Renal cortex interstitium (tissue), 11 donors: ENCODE results near the gene DYNLT1. TPM values are rescaled to one million over a fixed set of nuclear protein-coding genes. Genes with fewer than 3 reads are reported as not detected.
A peak's percentile ranks its signal among the peaks of the same experiment; 100 is the strongest.
"Not testable (repeated sequence)": the region's sequence is repeated elsewhere in the genome, so short reads cannot be mapped to it uniquely, and the experiment has no call there.

Experiments used
- DNase-seq, 11 donors: peaks; one replicate each; pipeline ENCODE4 v3.0.0-alpha.2; 2013; ENCODE audit warnings: low read depth in 9 of 11, low spot score in 4 of 11; ENCODE audit errors: extremely low read depth in 1 of 11
- polyA plus RNA-seq, 3 donors: library from polyadenylated mRNA; unstranded; fragments of 120-200 nt; gene quantifications; one replicate each; pipeline ENCODE4 v1.2.1, GENCODE V29; 2013; ENCODE audit not compliant: insufficient read length in 3 of 3

Gene DYNLT1
- polyA plus RNA-seq, 3 donors, result 154 to 186 (median 170) TPM

DNA sequence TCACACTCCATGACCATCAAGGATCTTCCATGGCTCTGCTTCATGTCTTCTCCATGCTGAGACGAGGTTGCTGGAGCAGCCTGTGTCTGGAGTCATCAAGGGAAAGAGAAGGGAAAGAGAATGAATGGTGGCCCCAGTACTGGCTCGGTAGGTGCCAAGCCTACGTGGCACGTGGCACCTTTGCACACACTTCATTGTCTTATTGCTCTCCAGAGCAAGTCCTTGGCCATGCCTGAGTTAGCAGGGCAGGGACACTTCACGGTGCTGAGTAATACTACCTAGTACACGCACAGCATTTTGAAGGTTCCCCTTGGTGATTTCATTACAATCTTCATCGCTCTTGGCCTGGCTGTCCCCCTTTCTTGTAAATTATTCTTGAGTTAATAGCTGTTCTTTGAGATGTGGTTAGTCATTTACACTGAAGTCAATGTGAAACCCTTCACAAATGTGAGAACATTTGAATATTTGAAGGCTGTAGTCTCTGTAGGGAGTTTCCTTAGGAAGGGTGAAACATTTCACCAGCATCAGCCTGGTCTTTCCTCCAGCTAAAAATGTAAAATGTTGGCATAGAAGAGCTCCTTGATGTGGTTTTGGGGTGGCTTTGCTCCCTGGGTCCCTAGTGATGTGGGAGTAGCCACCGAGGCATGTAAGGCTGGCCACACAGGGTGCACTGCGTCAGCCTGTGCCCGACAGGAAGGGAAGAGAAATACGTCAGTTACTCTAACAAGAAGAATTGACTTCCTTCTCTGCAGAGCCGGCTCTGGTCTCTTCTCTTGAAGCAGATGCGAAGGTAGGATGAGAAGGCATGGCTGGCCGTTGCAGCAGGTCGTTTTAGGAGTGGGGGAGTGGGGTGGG lies 5.0 kb upstream of the DYNLT1 start, which contains the start of gene SYTL3:
Gene SYTL3 (plus strand): TSS at position 766 of the 855 bp plus-strand sequence. CDS start 13,215 bp downstream, outside the sequence.
- DNase-seq, result no peak

DNA sequence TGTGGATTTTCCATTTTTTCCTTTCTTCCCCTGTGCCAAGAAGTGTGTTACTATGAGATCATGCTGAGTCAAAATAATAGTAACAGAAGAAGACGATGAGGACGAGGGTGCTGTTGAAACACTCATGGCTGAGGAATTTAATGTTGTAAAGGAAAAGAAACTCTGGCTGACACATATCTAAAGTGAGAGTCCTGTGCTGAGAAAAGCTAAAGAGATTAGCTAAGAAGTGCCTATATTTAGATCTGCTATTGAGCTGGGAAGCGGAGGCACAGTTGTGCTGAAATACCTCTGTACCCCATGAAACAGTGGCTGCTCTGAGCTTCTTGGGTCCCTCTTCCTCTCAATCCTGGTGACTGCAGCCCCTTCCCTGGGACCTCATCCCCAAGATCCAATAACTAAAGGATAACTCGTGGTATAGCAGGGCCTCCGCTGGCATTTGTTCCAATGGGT lies 4.2 kb upstream of the DYNLT1 start:
- no peak for DNase-seq

DNA sequence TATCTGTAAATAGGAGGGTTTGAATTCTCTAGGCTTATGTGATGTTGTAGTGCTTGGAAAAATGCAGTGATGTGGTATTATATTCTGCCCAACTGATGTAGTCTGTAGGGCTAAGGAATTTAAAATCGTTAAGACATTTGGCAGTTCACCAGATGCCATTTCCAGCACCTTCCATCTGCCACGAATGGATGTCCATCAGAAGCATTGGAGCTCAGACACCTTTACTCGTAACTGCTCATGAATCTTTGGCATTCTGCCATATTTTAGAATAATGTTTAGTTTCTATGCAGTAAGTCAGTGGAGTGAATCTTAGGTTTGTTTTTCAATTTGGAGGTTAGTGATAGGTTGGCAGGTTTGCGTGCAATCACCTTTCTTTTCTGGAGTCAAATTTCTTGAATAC lies 3.0 kb upstream of the DYNLT1 start:
- DNase-seq, result no peak

DNA sequence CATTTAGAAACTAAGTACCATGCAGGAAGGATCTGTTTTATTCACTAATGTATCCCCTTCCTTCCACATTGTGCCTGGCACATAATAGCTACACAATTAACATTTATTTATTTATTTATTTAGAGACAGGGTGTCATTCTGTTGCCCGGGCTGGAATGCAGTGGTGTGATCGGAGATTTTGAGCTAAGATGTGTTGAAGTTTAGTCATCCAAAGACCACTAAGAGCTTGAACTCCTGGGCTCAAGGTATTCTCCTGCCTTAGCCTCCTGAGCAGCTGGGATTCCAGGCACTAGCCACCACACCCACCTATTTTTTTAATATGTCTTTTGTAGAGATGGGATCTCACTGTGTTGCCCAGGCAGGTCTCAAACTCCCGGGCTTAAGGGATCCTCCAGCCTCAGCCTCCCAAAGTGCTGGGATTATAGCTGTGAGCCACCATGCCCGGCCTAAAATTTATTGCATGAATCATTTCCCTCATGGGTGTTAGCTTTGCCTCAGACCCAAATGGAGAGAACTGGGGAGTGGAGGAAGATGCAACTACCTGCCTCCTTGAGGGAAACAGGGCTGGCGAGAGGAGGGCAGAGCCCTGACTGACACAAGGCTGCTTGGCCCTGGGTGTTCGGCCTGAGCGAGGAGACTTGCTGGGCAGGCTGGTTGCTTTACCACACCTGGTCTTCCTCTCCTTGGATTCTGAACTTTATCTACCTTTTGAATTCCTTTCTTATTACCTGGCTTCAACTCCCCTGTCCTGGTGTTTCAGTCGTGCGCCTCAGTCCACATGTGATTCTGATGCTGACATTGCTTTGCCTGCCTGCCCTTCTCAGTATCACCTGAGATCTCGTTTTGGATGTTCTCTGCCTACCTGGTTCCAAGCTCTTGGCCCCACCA lies 1.7 kb upstream of the DYNLT1 start:
- no peak for DNase-seq

DNA sequence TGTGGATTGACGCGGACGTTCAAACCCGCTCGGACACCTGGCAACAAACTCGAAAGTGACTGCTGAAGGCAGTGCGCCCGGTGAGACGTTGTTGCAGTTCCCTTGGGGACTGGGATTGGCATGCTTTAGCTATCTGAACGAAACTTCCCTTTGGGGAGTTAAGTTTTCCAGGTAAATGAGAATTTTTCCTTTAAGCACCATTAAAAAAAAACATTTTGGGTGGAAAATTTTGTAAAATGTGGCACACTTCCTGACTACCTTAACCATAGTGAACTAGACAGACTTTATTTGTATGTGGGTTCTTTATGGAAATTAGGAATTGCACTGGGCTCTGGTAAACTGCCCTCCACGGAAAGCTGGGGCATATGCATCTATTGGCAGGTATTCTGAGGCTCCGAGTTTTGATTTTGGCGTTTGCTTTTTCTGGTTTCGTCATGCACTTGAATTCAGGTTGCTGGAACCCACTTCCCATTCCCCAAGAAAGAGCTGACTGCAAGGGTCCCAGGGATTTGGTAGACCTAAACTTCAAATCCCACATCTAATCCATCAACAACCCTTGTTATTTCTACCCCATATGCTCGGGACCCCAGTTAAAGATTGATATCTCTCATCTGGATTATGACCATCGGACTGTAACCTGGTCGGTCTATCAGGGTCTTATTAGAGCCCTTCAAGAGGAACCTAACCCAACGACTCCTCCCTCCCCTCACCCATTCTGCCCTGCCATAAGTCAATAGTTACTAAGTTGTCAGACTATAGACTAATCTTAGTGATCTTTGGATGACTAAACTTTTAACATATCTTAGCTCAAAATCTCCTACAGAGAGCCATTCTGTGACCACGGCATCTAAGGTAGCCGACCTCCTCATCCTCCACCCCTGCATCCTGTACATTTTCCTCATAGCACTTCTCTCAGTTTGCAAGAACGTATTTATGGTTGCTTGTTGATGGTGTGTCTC lies 800 bp upstream of the DYNLT1 start:
- no peak for DNase-seq

DNA sequence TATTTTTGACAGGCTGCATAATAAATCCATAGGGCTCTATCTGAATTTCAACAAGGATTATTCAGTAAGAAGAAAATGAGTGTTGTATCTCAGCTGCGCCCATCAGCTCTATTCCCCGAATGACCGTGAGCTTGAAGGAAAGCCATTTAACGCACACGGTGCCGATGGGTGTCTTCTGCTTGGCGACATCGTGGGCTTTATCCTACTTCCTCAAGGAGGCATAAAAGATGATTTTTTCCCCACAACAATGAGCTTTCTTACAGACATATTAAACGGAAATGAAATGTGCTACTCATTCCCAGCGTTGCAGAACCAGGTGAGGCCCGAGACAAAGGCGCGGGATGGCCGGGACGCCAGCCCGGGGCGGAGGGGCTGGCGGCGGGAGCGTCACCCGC lies 710 bp downstream of the DYNLT1 start:
- no peak for DNase-seq

DNA sequence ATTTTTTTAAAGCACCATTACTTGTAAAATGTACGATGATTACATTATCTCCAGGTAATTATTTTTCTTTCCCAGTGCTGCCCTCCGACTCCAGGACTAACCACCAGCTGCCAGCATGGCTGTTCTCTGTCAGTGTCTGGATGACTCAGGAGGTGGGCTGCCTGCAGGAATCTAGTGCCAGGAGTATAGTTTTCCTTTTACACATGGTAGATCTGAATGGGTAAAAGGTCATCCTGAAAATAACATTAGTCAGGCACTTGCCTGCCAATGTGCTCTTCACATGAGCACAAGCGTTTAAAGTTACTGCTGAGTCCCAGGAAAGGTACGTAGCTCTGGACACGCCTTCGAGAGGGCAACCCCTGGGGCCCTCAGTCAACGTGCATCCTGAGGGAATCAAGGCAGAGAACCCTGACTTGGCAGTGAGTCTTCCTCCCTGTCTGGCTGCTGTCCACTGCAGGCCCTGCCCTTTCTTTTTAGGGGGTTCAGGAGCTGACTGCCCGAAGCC lies 2.4 kb downstream of the DYNLT1 start:
- DNase-seq, result no peak

DNA sequence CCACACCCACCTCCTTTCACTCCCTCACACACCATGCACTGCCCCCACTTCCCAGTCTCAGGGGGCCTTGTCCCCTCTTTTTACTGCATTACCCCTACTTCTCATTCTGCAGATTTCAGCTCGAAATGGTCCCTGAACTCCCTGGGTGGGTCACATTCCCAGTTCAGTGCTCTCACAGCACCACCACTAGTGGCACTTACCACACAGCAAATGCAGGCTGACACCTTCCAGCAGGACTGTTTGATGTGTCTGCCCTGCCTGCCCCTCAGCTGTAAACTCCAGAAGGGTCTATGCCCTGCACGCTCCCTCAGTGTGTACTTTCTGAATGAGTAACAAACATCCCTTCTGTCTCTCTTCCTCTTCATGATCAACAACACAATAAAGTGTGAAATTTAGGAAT lies 4.0 kb downstream of the DYNLT1 start:
- no peak for DNase-seq

DNA sequence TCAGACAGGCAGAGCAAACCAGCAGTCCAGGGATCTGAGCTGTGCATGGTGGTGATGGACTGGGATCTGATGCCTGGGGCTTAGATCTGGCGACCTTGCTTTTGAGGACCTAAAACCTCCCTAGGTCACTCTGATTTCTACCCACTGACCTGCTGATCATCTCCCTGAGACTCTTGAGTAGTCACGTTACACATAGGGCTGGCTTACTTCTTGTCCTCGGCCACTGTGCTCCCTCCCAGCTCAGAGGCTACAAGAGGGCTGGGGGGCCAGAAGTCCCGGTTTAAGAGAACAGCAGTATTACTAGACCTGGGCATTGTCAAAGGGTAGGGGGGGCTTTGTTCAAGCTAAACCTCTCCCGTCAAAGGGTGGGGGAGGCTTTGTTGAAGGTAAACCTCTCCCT lies 5.5 kb downstream of the DYNLT1 start:
- DNase-seq, result no peak

DNA sequence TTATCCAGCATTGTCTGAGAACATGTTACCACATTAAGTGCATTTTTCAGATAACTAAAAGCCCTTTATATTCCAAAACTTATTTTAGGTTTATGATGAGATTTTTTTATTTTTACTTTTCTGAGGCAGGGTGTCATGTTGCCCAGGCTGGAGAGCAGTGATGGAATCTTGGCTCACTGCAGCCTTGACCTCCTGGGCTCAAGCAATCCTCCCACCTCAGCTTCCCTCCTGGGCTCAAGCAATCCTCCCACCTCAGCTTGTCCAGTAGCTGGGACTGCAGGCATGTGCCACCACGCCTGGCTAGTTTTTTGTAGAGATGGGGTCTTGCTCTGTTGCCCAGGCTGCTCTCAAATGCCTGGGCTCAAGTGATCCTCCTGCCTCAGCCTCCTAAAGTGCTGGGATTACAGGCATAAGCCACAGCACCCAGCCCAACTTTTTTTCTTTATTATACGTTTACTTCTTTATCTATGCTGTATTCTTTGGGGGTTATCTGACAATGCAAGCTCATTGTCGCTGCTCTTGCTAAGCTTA lies 6.2 kb downstream of the DYNLT1 start:
- DNase-seq, result no peak

DNA sequence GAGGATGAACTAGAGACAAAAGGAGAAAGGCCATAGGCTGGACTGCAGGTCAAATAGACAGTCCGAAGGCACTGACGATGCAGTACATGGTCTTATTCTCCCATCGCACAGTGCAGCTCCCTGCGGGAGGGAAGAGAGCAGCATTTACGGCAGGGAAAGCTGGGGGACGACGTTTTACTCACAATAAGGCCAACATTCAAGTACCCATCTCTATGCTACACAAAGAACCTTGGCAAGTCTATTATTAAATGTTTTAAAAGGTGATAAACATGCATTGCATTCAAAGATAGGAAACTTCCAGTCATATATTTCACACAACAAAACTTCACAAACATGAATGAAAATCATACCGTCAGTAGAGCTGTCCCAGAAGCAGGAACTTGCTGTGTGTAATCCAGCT lies 7.8 kb downstream of the DYNLT1 start:
- DNase-seq, result no peak

DNA sequence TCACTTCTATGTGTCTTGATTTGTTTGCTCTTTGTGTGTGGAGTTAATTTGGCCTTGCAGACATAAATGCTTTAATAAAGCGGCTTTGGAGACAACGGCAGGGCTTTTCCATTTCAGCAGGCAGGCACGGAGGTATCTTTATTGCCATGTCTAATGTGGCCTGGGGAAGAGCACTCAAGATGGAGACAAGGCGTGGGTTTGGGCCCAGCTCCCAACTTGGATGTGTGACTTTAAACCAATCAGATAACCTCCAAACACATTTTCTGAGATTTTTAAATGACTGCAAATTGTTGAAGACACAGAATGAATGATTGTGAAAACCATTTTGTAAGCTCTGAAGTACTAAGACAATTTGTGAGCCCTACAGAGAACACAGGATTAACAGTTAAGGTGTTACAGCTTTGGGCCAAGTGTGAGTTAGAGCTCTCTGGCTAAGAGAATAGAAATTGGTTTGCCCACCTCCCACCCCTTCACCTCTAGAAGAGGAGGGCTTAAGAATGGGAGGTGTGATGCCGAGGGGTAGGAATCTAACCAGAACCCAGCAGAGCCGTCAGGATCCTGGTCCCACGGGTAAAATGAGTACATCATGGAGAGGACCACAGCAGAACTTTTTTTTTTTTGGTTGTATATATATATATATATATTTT lies 9.0 kb downstream of the DYNLT1 start:
- no peak for DNase-seq

DNA sequence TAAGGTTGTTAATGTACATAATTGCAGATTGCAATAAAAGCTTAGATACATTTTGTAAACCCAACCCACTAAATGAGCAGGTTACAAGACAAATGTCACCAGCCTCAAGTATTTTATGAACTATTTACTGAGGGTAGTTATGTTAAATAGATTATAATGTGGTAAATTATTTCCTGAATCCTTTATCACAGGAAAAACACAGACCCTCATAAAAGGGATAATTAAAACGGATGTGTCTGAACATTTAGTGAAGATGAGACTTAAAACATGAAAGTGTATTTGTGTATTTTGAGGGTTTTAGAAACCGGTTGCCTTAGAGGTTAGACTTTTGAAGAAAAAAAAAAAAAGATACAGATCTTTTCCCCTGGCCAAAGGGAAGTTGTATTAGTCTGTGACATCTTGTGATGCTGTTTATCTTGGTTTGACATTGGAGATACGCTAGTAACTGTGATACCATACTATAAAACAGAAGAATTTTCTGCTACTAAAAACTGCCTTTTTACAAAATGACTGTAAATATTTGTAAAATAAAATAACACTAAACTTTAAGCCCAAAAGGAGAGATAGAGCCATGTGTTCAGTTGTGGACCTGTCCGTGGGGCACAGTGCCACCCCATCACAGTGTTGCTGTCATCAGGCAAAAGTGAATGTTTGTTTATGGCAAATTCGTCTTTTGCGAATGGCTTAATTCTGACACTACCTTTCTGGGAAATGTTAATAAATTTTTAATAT lies 9.7 kb downstream of the DYNLT1 start:
- no peak for DNase-seq

DNA sequence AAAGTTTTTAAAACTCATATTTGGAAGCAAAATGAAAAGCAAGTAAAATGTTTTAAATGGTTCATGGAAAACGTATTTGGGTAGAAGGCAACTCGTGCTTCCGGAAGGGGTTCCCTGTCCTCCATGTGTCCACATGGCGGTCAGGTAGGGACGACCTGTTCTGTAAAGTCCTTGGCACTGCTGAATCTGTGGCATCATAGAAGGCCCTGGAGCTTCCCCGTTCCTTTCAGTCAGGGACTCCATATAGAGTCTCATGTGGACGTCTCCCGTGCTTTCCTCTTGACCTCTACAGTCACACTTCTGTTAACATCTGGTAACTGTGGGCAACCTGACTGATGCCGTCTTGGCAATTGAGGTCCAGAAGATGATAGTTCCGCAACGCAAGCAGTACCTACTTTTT lies 11.4 kb downstream of the DYNLT1 start:
- DNase-seq, result no peak

DNA sequence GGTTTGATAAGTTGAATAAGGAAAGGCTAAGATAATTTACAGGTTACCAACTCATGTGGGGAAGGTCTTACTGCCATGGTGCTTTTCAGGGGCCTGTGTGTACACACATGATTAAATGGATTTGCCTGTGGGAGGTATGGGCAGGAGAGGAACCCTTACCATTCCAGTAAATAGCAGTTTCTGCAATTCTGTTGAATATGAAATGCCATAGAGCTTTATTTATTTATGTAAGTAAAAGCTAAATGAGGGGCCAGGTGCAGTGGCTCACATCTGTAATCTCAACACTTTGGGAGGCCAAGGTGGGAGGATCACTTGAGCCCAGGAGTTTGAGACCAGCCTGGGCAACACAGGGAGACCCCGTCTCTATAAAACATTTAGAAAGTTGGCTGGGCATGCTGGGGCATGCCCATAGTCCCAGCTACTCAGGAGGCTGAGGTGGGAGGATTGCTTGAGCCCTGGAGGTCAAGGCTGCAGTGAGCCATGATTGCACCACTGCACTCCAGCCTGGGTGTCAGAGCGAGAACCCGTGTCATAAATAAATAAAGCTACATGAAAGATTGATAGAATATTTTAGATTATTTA lies 11.9 kb downstream of the DYNLT1 start:
- DNase-seq, result not testable (repeated sequence)

DNA sequence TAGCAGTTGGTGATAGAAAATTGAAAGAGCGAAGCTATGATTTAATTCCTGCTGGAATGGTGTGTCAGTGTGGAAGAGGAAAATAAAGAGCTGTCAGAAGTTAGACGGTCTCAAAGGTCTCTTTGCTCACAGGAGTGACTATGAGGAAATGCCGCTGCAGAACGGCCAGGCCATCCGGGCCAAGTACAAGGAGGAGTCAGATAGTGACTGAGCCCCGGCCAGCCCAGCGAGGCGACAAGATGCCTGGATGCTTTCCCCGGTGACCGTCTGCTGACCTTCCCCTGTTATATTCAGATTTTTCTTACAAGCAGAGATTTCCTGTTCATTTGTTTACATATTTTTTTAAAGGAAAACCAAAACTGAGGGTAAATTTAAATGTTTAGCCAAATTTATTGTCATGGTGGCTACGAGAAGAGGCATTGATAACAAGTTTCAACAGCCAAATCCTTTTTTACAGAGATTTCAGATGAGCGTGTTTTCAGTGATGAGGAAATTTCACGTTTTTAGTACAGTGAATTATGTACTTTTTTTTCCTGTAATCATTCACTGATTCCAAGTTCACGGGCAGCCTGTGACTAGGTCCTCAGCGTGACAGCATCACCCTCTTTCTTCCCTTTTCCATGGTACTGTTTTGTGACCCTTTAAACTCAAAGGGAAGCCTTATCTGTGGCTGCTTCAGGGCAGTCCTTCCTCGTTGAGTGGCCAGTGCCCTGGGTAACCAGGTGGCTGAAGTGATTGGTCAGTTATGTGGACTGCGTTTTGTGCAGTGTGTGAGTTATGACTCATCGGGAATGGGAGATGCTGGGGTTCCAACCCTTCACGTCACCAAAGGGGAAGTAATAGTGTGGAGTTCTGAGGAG lies 12.6 kb downstream of the DYNLT1 start:
- DNase-seq, result peak in 1 of 11 donors; percentile 40
